ENCODE measurements around the gene GPATCH8. TPM values are rescaled to one million over a fixed set of nuclear protein-coding genes. Genes with fewer than 3 reads are reported as not detected.
"Not testable (repeated sequence)": the region's sequence is repeated elsewhere in the genome, so short reads cannot be mapped to it uniquely, and the experiment has no call there.

Gene GPATCH8
- total and polyA plus RNA-seq, 9 donors, result 24.0 to 35.8 (median 26.6) TPM

DNA sequence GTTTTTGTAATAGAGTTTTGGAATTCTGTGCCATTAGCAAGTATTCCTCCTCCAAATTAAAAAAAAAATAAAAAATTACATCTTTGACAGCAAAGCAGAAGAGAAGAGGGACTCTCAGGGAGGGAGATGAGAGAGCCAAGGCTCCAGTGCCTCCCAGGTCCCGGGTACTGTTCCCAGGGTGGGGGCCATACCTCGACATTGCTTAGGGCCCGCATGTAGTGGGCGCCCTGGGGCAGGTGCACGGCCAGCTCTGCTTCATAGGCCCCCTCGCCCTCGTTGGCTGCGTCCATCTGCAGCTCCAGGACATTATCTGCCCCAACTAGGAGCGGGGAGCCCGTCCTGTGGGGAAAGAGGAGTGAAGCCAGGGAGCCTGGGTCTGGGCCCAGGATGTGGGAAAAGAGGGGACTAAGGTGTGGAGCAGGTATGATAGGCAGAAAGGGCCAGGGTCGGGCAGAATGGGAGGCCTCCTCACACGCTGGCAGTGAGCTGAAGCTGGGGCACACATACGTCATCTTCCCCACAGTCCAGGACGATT lies 125.0 kb downstream of the GPATCH8 start:
- no peak for DNase-seq
- Histone ChIP-seq H3K36me3 (ENCODE audit: control insufficient read depth, insufficient read depth, low read length) (no peaks in the 10 kb centered on the region), H3K4me1 (ENCODE audit: control insufficient read depth, insufficient read depth, low read length) (peaks cover 15% of the 10 kb centered on the region), H3K27me3 (ENCODE audit: control insufficient read depth, insufficient read depth, low read length) (peaks cover 25% of the 10 kb centered on the region), H3K4me3 (ENCODE audit: low read length) (no peak overlapping the region), H3K9me3 (replicated peaks; ENCODE audit: control insufficient read depth, low read depth, low read length) (no peaks in the 10 kb centered on the region), H3K27ac (ENCODE audit: low read length) (no peak overlapping the region)
- 76% methylated on average over 13 of the region's 14 CpGs for WGBS (ENCODE audit: insufficient coverage)

GRCh38 chr17:44376779-44377178 lies 126.4 kb downstream of the GPATCH8 start:
- 85% methylated on average over 8 of the region's 12 CpGs for WGBS (ENCODE audit: insufficient coverage)
- no peaks in the 10 kb centered on the region for H3K36me3 ChIP-seq (ENCODE audit: control insufficient read depth, insufficient read depth, low read length)
- peaks cover 15% of the 10 kb centered on the region for H3K4me1 ChIP-seq (ENCODE audit: control insufficient read depth, insufficient read depth, low read length)
- no peaks in the 10 kb centered on the region for H3K9me3 ChIP-seq (replicated peaks; ENCODE audit: control insufficient read depth, low read depth, low read length)
- H3K4me3 ChIP-seq (ENCODE audit: low read length), result no peak overlapping the region
- no peak for DNase-seq
- H3K27ac ChIP-seq (ENCODE audit: low read length), result no peak overlapping the region
- peaks cover 20% of the 10 kb centered on the region for H3K27me3 ChIP-seq (ENCODE audit: control insufficient read depth, insufficient read depth, low read length)

- Histone ChIP-seq H3K27ac (ENCODE audit: low read length) (no peak overlapping the region), H3K4me1 (ENCODE audit: control insufficient read depth, insufficient read depth, low read length) (peaks cover 15% of the 10 kb centered on the region), H3K27me3 (ENCODE audit: control insufficient read depth, insufficient read depth, low read length) (peaks cover 23% of the 10 kb centered on the region), H3K36me3 (ENCODE audit: control insufficient read depth, insufficient read depth, low read length) (no peaks in the 10 kb centered on the region), H3K4me3 (ENCODE audit: low read length) (no peak overlapping the region), H3K9me3 (replicated peaks; ENCODE audit: control insufficient read depth, low read depth, low read length) (no peaks in the 10 kb centered on the region)
- 0% methylated on average over 1 of the region's 5 CpGs for WGBS (ENCODE audit: insufficient coverage)
- peak; percentile 62 for DNase-seq
Measured at GRCh38 chr17:44376124-44376523, 127.1 kb downstream of the GPATCH8 start.

- 9% methylated on average over 14 of the region's 22 CpGs for WGBS (ENCODE audit: insufficient coverage)
- peaks cover 26% of the 10 kb centered on the region for H3K27me3 ChIP-seq (ENCODE audit: control insufficient read depth, insufficient read depth, low read length)
Measured at GRCh38 chr17:44375196-44376017, 127.8 kb downstream of the GPATCH8 start.

GRCh38 chr17:44374306-44375195 lies 128.7 kb downstream of the GPATCH8 start:
- no peak for DNase-seq
- H3K4me1 ChIP-seq (ENCODE audit: control insufficient read depth, insufficient read depth, low read length), result peaks cover 15% of the 10 kb centered on the region
- no peak overlapping the region for H3K4me3 ChIP-seq (ENCODE audit: low read length)
- no peak overlapping the region for H3K27ac ChIP-seq (ENCODE audit: low read length)
- H3K27me3 ChIP-seq (ENCODE audit: control insufficient read depth, insufficient read depth, low read length), result peaks cover 26% of the 10 kb centered on the region
- H3K36me3 ChIP-seq (ENCODE audit: control insufficient read depth, insufficient read depth, low read length), result no peaks in the 10 kb centered on the region
- H3K9me3 ChIP-seq (replicated peaks; ENCODE audit: control insufficient read depth, low read depth, low read length), result no peaks in the 10 kb centered on the region
- 22% methylated on average over 24 of the region's 31 CpGs for WGBS (ENCODE audit: insufficient coverage)

More at GRCh38 chr17:44375196-44376017, 127.8 kb downstream of the GPATCH8 start:
- no peak overlapping the region for H3K27ac ChIP-seq (ENCODE audit: low read length)
- no peaks in the 10 kb centered on the region for H3K9me3 ChIP-seq (replicated peaks; ENCODE audit: control insufficient read depth, low read depth, low read length)
- no peak for DNase-seq
- H3K36me3 ChIP-seq (ENCODE audit: control insufficient read depth, insufficient read depth, low read length), result no peaks in the 10 kb centered on the region
- peaks cover 15% of the 10 kb centered on the region for H3K4me1 ChIP-seq (ENCODE audit: control insufficient read depth, insufficient read depth, low read length)
- H3K4me3 ChIP-seq (ENCODE audit: low read length), result no peak overlapping the region

DNA sequence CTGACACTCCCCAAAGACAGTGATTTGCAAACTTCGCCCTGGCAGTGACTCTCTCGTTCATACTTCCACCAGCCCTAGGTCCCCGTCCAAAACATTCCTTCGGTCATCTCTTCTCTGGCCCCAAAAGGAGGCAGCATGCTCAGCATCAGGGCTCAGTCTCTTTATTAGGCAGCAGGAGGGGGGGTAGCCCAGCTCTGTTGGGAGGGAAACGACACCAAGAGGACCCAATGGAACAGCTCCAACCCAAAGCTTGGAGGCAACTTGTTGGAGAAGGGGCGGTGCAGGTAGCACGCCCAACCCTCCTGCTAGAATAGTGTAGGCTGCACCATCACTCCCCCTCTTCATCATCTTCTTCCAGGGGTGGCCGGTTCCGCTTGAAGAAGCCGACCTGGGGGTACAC lies 131.2 kb downstream of the GPATCH8 start:
- Histone ChIP-seq H3K27me3 (ENCODE audit: control insufficient read depth, insufficient read depth, low read length) (peaks cover 33% of the 10 kb centered on the region), H3K4me1 (ENCODE audit: control insufficient read depth, insufficient read depth, low read length) (peaks cover 15% of the 10 kb centered on the region), H3K36me3 (ENCODE audit: control insufficient read depth, insufficient read depth, low read length) (no peaks in the 10 kb centered on the region), H3K4me3 (ENCODE audit: low read length) (no peak overlapping the region), H3K9me3 (replicated peaks; ENCODE audit: control insufficient read depth, low read depth, low read length) (no peaks in the 10 kb centered on the region), H3K27ac (ENCODE audit: low read length) (no peak overlapping the region)
- no peak for DNase-seq
- 67% methylated on average over 7 of the region's 10 CpGs for WGBS (ENCODE audit: insufficient coverage)

DNA sequence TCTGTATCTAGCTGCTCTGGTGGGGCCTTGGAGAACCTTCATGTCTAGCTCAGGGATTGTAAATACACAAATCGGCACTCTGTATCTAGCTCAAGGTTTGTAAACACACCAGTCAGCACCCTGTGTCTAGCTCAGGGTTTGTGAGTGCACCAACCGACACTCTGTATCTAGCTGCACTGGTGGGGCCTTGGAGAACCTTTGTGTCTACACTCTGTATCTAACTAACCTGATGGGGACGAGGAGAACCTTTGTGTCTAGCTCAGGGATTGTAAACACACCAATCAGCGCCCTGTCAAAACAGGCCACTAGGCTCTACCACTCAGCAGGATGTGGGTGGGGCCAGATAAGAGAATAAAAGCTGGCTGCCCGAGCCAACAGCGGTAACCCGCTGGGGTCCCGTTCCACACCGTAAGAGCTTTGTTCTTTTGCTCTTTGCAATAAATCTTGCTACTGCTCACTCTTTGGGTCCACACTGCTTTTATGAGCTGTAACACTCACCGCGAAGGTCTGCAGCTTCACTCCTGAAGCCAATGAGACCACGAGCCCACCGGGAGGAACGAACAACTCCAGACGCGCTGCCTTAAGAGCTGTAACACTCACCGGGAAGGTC lies 133.7 kb downstream of the GPATCH8 start:
- H3K4me1 ChIP-seq (ENCODE audit: control insufficient read depth, insufficient read depth, low read length); H3K36me3 ChIP-seq (ENCODE audit: control insufficient read depth, insufficient read depth, low read length); DNase-seq; H3K27ac ChIP-seq (ENCODE audit: low read length); H3K4me3 ChIP-seq (ENCODE audit: low read length); H3K9me3 ChIP-seq (replicated peaks; ENCODE audit: control insufficient read depth, low read depth, low read length): not testable (repeated sequence)
- H3K27me3 ChIP-seq (ENCODE audit: control insufficient read depth, insufficient read depth, low read length), result peaks cover 40% of the 10 kb centered on the region
- WGBS (ENCODE audit: insufficient coverage), result 56% methylated on average over 3 of the region's 17 CpGs

- H3K27me3 ChIP-seq (ENCODE audit: control insufficient read depth, insufficient read depth, low read length), result peaks cover 38% of the 10 kb centered on the region
- H3K4me3 ChIP-seq (ENCODE audit: low read length); H3K36me3 ChIP-seq (ENCODE audit: control insufficient read depth, insufficient read depth, low read length); H3K4me1 ChIP-seq (ENCODE audit: control insufficient read depth, insufficient read depth, low read length); H3K27ac ChIP-seq (ENCODE audit: low read length); H3K9me3 ChIP-seq (replicated peaks; ENCODE audit: control insufficient read depth, low read depth, low read length); DNase-seq: not testable (repeated sequence)
- 93% methylated on average over 28 of the region's 42 CpGs for WGBS (ENCODE audit: insufficient coverage)
Measured at GRCh38 chr17:44368391-44369243, 134.6 kb downstream of the GPATCH8 start.

DNA sequence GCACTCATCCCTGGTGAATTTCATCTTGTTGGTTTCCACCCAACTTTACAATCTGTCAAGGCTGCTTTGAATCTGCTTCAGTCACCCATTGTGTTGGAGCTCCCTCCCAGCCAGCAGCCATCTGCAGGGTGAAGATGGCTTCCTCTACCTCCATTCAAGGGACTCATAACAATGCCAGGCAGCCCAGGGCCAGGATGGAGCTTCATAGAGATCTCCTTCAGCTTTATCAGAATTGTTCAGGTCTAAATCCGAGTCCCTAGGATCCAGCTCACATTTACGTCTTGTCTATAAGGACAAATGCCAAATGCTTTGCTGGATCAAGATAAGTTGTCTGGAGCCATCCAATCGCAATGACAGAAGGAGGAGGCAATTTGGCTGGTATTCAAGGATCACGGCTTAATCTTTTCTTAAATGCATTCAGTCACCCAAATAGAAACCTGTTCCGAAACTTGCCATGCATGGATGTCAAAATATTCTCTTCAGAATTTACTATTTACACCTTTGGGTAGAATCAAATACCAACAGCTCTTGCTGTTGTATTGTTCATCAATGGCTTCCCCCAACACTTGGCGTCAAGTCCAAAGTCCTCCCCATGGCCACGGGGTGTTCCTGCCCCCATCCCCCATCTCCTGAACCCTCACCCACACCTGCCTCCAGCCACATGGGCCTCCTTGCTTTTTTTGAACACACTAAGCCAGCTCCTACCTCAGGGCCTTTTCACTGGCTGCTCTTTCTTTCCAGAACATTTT lies 135.8 kb downstream of the GPATCH8 start:
- no peak for DNase-seq
- peaks cover 9% of the 10 kb centered on the region for H3K4me1 ChIP-seq (ENCODE audit: control insufficient read depth, insufficient read depth, low read length)
- no peak overlapping the region for H3K27ac ChIP-seq (ENCODE audit: low read length)
- H3K27me3 ChIP-seq (ENCODE audit: control insufficient read depth, insufficient read depth, low read length), result peaks cover 38% of the 10 kb centered on the region
- no peak overlapping the region for H3K4me3 ChIP-seq (ENCODE audit: low read length)
- WGBS (ENCODE audit: insufficient coverage), result 70% methylated on average over 5 of the region's 7 CpGs
- no peaks in the 10 kb centered on the region for H3K9me3 ChIP-seq (replicated peaks; ENCODE audit: control insufficient read depth, low read depth, low read length)
- H3K36me3 ChIP-seq (ENCODE audit: control insufficient read depth, insufficient read depth, low read length), result no peaks in the 10 kb centered on the region
